ENCODE data around the gene SLMAP. TPM values are rescaled to one million over a fixed set of nuclear protein-coding genes. Genes with fewer than 3 reads are reported as not detected.

SLMAP gene
- total and polyA plus RNA-seq, 2 of the 13 experiments (the other 11 are each of a cell fraction or from before 2014, with no cell fraction given): 24.0 to 48.3 TPM

- TF ChIP-seq, protein P1, sequence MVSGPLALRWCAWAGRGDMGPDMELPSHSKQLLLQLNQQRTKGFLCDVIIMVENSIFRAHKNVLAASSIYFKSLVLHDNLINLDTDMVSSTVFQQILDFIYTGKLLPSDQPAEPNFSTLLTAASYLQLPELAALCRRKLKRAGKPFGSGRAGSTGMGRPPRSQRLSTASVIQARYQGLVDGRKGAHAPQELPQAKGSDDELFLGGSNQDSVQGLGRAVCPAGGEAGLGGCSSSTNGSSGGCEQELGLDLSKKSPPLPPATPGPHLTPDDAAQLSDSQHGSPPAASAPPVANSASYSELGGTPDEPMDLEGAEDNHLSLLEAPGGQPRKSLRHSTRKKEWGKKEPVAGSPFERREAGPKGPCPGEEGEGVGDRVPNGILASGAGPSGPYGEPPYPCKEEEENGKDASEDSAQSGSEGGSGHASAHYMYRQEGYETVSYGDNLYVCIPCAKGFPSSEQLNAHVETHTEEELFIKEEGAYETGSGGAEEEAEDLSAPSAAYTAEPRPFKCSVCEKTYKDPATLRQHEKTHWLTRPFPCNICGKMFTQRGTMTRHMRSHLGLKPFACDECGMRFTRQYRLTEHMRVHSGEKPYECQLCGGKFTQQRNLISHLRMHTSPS (CRISPR knock-in tag; IDR thresholded peaks at IDR 0.05; ENCODE audit: low read depth): peak; percentile 30; the same call in 1 of the 2 replicates
- TF ChIP-seq, protein P2, sequence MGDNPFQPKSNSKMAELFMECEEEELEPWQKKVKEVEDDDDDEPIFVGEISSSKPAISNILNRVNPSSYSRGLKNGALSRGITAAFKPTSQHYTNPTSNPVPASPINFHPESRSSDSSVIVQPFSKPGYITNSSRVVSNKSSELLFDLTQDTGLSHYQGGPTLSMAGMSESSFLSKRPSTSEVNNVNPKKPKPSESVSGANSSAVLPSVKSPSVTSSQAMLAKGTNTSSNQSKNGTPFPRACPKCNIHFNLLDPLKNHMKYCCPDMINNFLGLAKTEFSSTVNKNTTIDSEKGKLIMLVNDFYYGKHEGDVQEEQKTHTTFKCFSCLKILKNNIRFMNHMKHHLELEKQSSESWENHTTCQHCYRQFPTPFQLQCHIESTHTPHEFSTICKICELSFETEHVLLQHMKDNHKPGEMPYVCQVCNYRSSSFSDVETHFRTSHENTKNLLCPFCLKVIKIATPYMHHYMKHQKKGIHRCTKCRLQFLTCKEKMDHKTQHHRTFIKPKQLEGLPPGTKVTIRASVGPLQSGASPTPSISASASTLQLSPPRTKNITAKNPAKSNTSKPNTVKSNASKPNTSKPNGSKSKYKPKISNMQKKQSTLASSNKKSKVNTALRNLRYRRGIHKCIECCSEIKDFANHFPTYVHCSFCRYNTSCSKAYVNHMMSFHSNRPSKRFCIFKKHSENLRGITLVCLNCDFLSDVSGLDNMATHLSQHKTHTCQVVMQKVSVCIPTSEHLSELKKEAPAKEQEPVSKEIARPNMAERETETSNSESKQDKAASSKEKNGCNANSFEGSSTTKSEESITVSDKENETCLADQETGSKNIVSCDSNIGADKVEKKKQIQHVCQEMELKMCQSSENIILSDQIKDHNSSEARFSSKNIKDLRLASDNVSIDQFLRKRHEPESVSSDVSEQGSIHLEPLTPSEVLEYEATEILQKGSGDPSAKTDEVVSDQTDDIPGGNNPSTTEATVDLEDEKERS (CRISPR knock-in tag; IDR thresholded peaks at IDR 0.05): peak; percentile 87; the same call in 1 of the 2 replicates
- no peak for TF ChIP-seq FOXM1 (CRISPR knock-in tag; IDR thresholded peaks at IDR 0.05)
- TF ChIP-seq HMG20A (CRISPR knock-in tag; IDR thresholded peaks at IDR 0.05; ENCODE audit: borderline replicate concordance): peak; percentile 85; the same call in 1 of the 2 replicates
- peak; percentile 68; the same call in 1 of the 2 replicates for TF ChIP-seq TFE3 (CRISPR knock-in tag; IDR thresholded peaks at IDR 0.05)
- TF ChIP-seq KIAA2018 (CRISPR knock-in tag; IDR thresholded peaks at IDR 0.05; ENCODE audit: borderline replicate concordance): no peak
- TF ChIP-seq, protein P3, sequence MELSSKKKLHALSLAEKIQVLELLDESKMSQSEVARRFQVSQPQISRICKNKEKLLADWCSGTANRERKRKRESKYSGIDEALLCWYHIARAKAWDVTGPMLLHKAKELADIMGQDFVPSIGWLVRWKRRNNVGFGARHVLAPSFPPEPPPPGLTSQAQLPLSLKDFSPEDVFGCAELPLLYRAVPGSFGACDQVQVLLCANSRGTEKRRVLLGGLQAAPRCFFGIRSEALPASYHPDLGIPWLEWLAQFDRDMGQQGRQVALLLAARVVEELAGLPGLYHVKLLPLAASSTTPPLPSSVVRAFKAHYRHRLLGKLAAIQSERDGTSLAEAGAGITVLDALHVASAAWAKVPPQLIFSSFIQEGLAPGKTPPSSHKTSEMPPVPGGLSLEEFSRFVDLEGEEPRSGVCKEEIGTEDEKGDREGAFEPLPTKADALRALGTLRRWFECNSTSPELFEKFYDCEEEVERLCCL (CRISPR knock-in tag; IDR thresholded peaks at IDR 0.05; ENCODE audit: borderline replicate concordance): no peak
Measured at GRCh38 chr3:57961177-57961827, 205.2 kb downstream of the SLMAP start (continued).
